DND-41 (cell line): ENCODE measurements around the gene DAGLA.

Source experiments
- EZH2 ChIP-seq: IDR thresholded peaks from 3 replicates; pipeline ENCODE4 v1.6.1; 2012; ENCODE audit warnings: borderline replicate concordance, low read depth, mild to moderate bottlenecking, moderate library complexity, low read length, inconsistent platforms; ENCODE audit not compliant: severe bottlenecking
- TF ChIP-seq, protein P1 (sequence below): IDR thresholded peaks from 2 replicates; pipeline ENCODE4 v1.5.1; 2012; ENCODE audit warnings: borderline replicate concordance, low read length, moderate library complexity, mild to moderate bottlenecking; ENCODE audit not compliant: poor library complexity, severe bottlenecking; ENCODE audit errors: extremely low read depth

DNA sequence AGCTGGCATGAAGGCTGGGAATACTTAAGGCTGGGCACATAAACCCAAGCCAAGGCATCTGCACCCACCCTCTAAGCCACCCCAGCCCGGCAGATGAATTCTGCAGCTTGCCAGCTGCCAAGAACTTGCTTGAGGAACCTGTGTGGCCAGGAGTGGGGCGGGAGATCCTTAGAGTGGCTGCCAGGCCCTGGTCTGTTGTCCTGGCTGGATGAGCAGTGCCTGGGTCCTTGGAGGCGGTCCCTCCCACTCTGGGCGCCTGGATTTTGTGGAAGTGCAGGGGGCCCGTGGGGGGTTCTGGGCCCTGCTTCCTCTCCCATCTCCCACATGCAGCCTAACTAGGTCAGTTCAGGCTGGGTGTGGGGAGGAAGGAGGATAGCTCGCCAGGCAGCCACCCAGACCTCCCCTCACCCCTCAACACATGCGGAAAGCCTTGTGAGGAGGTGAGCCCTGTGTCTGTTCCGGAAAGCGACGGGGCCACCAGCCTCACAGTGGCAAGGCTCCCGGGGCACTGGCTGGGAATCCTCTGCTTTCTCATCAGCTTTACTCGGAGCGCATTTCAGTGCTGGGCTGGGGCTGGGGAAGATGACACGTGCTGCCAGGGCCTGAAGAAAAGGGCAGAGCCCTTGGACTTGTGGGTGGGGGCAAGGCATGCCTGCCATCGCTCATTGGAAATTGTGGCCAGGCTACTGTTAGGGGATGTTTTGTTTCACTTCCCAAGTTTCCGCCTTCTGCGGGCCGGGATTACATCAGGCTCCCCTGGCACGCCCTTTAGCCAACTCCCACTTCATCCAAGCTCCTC lies 8.4 kb downstream of the DAGLA start:
- TF ChIP-seq, protein P1, sequence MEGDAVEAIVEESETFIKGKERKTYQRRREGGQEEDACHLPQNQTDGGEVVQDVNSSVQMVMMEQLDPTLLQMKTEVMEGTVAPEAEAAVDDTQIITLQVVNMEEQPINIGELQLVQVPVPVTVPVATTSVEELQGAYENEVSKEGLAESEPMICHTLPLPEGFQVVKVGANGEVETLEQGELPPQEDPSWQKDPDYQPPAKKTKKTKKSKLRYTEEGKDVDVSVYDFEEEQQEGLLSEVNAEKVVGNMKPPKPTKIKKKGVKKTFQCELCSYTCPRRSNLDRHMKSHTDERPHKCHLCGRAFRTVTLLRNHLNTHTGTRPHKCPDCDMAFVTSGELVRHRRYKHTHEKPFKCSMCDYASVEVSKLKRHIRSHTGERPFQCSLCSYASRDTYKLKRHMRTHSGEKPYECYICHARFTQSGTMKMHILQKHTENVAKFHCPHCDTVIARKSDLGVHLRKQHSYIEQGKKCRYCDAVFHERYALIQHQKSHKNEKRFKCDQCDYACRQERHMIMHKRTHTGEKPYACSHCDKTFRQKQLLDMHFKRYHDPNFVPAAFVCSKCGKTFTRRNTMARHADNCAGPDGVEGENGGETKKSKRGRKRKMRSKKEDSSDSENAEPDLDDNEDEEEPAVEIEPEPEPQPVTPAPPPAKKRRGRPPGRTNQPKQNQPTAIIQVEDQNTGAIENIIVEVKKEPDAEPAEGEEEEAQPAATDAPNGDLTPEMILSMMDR = no peak
- TF ChIP-seq EZH2 = no peak
